CD4-positive, alpha-beta T cell treated with Interleukin-10 for 1 hour (primary cell): ENCODE data around the gene CNNM2.
A peak's percentile ranks its signal among the peaks of the same experiment; 100 is the strongest.

ENCODE experiments used
- DNase-seq: peaks from one replicate; pipeline ENCODE4 v3.0.0-alpha.2; 2020

The CNNM2 gene

DNA sequence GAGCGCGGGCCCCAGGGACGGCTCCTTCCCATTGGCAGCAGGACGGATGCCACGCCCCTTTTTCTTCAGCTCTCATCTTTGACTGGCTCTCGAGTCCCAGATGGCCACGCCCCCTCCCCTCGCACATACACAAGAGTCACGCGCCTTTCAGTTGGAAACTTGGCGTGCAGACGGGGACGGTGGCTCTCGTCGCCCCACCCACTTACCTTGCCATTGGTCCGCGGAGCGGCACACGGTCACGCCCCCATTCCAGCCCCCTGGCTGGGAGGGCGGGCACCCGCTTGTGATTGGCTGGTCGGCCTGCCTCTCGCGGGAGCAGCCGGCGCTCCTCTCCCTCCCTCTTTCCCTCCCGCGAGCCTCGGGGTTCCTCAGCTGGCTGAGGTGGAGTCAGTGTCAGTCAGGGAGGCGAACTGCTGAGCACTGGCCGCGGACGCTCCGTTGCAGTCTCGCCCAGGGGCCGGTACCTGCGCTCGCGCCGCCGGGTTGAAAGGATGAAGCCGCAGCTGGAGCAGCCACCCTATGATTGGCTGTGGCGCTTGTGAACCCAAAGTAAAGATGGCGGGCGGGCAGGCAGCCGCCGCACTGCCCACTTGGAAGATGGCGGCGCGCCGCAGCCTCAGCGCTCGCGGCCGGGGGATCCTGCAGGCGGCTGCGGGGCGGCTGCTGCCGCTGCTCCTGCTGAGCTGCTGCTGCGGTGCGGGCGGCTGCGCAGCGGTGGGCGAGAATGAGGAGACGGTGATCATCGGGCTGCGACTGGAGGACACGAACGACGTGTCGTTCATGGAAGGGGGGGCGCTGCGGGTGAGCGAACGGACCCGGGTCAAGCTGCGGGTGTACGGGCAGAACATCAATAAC, at the start of gene CNNM2:
TSS of gene CNNM2 (plus strand) at position 333 of the 855 bp plus-strand sequence. CDS start at position 520, 187 bp downstream.
- peak; percentile 100 for DNase-seq

DNA sequence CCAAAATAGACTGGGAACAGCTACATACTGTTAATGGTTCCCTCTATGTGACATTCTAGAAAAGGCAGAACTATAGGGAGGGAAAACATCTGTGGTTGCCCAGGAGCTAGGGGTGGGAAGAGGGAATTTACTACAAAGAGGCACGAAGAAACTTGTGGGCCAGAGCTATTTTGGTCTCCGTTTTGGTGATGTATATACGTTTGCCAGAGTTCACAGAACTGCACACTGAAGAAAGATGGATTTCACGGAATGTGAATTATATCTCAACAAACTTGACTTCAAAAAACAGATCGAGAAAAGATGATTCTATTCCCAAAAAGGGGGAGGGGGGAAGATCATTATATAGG, 49.2 kb upstream of the CNNM2 start:
- DNase-seq, result no peak

DNA sequence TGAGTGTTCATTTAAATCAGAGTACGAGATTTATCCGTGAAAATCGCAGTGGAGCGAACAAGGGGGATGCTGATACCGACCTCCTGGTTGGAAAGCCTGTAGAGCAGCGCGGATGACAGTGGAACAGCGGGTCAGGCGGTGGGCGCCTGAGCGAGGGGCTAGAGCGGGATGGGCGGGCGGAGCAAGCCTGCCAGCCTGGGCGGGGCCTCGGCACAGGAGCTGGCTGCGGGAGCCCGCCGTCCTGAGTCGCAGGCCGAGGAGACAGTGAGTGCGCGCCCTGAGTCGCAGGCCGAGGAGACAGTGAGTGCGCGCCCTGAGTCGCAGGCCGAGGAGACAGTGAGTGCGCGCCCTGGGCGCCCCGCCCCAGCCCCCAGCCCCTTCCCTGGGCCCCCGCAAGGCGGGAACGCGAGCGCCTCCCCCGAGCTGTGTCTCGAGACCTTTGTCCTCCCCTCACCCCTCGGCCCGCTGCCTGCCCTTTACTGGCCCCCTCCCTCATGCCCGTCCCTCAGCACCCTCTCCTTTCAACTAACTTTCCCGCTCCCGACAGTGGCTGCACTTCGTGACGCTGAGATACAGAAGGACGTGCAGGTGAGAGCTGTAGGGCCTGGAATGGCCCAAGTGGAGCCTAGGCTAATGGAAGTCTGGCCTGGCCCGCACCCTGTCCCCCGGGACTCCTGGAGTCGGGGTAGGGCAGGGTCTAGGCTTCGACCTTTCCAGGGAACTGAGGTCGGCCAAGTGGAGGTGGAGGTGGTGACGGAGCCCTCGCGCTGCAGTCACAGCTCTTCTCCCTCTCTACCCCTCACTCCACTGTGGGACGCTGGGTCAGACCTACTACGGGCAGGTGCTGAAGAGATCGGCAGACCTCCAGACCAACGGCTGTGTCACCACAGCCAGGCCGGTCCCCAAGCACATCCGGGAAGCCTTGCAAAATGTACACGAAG, 48.6 kb upstream of the CNNM2 start, which contains the start of gene AS3MT:
TSS of gene AS3MT (plus strand) at position 213 of the 941 bp plus-strand sequence. CDS start at position 336, 123 bp downstream.
- DNase-seq, result no peak

DNA sequence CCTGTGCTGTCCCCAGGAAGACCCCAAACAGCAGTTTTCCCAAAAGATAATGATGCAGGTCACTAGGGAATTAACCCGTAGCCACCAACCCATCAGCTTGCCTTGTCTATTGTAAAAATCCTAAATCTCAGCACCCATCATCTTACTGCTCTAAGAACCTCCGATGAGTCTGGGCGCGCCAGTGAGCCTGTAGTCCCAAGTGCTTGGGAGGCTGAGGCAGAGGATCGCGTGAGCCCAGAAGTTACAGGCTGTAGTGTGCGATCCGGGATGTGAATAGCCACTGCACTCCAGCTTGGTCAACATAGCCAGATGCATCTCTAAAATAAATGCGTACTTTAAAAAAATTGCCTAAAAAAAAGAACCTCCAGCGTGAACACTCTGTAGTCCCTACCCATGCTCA, 47.9 kb upstream of the CNNM2 start:
- no peak for DNase-seq

DNA sequence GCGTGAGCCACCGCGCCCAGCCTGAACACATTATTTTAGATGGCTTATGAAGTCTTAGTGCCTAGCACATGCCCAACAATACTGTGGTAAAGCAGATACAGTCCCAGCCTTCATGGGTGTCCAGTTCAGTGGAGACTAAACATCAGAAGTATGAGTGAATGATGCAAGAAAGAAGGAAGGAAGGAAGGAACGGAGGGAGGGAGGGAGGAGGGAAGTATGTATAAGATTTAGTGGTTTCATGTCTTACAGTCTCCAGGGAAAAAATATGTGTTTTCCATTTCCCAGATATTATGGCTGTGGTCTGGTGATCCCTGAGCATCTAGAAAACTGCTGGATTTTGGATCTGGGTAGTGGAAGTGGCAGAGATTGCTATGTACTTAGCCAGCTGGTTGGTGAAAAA, 45.9 kb upstream of the CNNM2 start:
- no peak for DNase-seq

DNA sequence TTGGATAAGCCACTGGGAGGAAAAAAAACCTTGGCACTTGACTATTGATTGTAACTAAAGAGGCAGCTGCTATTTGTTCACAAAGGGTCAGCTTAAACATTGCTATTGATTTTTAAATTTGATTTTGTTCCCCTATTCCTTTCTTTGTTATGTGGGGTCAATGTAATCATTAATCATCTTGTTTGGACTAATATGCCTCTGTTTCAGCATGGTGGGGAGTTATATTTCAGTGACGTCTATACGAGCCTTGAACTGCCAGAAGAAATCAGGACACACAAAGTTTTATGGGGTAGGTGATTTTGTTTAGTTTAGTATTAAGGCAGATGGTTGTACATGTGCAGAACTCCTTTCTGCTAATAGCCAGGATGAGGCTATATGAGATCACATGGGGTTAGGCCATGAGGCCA, 41.3 kb upstream of the CNNM2 start:
- DNase-seq, result no peak

DNA sequence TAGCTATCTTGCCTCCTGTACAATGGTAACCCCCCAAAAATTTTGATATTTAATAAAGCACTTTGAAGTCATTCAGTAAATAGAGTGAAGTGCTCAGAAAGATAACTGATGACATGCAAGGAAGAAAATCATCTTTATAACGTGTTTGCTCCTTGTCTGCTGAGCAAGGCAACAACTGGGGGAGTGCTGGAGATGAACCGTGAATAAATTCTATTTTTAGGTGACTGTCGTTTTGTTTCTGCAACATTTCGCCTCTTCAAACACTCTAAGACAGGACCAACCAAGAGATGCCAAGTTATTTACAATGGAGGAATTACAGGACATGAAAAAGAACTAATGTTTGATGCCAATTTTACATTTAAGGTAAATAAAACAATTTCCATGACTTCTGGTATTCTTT, 39.5 kb upstream of the CNNM2 start:
- no peak for DNase-seq

DNA sequence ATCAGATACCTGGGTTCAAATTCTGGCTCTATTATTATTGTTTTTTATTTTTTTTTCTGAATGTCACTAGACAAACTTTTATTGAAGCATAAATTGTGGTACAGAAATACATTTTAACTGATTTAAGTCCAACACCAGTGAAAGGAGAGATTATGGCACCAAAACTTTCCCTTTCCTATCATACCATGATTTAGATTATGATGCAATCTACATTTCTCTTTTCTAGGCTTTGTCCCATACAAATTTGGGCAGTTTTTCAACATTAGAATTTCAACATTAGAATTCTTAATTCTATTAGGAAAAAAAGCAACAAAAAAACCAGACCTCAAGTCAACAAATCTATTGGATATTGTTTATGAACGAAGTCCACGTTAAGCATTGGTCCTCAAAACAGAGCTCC, 37.8 kb upstream of the CNNM2 start:
- no peak for DNase-seq

DNA sequence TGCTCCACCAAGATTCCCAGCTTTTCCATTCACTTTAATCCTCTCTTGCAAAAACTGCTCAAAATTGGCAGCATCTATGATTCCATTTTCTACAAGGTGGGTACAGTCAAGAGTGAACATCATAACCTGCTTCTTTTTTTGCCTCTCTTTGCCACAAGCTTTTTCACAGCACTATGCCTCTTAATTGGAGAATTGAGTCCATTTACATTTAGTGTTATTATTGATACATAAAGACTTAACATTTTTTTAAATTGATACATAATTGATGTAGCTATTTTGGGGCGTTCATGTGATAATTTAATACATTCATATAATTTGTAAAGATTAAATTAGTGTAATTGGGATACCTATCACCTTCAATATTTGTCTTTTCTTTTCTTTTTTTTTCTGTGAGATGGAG, 30.0 kb upstream of the CNNM2 start:
- DNase-seq, result no peak

DNA sequence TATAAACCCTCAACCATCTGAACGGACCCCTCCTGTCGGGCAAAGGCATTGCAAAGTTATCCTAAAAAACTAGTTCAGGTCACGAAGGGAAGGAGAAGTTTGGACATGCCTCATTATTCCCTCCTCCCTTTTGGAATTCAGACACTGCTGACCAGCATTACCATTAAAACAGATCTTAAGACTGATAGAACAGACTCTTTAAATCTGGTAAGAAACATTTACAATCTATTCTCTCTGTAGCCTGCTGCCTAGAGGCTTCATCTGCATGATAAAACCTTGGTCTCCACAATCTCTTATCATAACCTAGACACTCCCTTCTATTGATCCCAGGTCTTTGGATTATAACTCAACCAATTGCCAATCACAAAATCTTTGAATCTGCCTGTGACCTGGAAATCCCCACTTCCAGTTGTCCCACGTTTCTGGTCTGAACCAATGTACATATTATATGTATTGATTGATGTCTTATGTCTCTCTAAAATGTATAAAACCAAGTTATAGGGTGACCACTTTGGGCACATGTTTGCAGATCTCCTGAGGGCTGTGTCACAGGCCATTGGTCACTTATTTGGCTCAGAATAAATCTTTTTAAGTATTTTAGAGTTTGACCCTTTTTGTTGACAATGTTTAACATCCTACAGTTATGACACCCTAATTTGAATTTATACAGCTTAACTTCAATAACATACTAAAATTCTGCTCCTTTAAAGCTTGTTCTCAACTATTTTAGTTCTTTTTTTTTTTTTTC, 23.5 kb upstream of the CNNM2 start:
- no peak for DNase-seq

DNA sequence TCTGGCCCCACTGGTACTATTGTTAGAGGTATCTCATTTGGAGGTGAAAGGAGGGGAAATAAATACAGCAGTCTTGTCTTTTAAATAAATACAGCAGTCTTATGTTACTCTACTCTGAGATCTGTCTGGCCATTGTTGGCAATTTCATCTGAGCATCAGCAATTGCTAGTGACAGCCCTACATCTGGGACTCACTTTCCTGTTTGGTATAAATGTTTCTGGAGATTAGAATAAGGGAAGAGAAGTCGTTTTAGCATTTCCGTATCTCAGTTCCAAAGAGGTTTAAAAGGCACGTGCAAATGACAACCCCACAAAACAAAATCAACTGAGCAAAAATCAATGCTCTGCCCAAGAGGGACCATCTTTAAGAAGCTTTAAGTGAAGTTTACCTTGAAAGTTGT, 18.1 kb upstream of the CNNM2 start:
- no peak for DNase-seq

DNA sequence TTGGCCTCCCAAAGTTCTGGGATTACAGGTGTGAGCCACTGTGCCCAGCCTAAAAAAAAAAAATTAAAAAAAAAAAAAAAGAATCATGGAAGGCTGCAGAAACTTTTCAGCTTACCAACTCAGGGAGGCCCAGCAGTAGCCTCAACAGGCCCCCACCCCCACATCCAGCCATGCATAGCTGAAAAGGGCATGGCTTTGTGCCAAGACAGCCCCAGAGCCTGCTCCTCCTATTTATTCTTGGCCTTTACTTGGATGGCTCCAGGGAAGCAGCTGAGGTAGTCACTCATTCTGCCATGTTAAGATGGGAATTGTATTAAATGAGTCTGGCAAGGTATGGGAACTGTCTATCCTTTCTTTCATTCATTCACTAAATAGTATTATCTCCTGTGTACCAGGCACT, 13.7 kb upstream of the CNNM2 start:
- no peak for DNase-seq

DNA sequence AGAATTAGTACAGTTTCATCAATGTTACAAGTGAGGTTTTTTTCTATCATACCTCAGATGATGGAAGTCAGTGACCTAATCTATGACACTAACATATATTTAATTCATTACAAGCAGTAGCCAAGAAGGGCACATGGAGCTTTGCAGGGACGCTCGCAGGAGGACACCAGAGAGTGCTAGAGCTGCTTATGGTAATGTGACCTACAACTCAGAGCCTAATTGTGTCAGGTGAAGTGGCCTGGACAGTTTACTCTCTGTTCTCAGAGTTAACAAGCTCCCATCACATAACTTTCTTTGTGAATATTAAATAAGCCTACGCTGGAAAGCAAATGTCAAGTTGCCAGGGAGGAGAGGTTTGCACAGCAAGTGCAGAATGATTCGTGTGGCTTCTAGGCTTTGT, 11.6 kb upstream of the CNNM2 start:
- DNase-seq, result no peak

DNA sequence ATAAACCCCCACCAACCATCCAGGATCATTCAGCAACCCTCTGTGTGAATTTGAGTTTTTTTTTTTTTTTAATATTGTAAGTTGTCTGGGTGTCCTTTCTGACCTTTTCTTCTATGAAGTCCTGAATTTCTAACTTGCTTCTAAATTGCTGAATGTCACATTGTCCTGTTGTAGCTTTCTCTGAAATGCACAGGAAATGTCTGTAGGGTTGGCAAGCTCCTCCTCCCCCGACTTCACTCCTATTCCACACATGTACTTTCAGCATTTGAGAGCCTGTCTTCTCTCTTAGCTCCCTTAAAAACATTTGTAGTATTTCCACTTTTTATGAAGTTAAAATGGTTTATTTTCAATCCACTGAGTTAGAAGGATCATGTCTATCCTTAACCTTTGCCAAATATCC, 3.3 kb upstream of the CNNM2 start:
- no peak for DNase-seq

DNA sequence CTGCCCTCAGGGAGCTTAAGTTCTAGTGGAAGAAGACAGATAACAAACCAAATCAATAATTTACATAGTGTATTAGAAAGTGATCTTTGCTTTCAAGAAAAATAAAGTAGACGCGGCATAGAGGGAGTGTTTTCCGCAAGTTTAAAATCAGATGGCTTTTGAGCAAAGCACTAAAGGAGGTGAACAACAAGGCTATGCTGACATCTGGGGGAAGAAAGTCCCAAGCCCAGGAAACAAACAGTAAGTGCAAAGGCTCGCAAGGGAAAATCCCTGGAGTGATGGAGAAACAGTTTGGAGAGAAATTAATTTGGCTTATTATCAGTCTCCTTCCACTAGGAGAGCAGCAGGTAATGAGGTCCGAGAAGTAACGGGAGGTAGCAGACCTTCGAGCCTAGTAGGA, 1.9 kb upstream of the CNNM2 start:
- DNase-seq, result no peak

DNA sequence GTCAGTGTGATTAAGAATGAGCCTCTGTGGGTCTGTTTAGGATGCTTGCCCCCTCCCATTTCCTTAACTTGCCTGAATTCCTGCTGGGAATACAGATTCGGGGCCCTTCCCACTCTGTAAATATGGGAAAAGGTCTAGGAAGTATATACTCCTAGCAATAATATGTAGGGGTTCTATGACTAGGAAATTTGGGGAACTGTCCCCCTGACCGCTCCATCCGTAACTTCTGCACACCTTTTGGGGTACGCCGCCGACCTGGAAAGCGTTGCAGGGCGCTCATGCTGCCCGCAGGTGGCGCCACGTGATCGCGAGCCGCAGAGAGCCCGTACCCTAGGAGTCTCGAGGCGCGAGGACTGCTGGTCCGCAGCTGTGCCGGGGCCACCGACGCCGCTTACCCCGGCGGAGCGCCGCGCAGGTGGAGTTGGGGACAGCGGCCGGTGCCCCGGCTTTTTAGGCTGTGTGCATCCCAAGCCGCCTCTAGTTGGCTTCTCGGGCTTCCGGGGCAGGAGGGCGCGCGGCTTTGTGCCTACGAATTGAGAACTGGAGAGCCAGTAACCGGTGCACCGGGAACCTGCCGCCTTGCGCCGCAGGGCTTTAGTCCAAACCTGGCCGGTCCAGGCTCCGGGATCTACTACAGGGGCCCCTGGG, 656 bp upstream of the CNNM2 start:
- DNase-seq, result peak; percentile 84

DNA sequence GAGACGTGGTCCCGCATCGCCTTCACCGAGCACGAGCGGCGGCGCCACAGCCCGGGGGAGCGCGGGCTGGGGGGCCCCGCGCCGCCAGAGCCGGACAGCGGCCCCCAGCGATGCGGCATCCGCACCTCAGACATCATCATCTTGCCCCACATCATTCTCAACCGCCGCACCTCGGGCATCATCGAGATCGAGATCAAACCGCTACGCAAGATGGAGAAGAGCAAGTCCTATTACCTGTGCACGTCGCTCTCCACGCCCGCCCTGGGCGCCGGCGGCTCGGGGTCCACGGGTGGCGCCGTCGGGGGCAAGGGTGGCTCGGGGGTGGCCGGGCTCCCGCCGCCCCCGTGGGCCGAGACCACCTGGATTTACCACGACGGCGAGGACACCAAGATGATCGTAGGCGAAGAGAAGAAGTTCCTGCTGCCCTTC, 737 bp downstream of the CNNM2 start:
- peak; percentile 23 for DNase-seq

DNA sequence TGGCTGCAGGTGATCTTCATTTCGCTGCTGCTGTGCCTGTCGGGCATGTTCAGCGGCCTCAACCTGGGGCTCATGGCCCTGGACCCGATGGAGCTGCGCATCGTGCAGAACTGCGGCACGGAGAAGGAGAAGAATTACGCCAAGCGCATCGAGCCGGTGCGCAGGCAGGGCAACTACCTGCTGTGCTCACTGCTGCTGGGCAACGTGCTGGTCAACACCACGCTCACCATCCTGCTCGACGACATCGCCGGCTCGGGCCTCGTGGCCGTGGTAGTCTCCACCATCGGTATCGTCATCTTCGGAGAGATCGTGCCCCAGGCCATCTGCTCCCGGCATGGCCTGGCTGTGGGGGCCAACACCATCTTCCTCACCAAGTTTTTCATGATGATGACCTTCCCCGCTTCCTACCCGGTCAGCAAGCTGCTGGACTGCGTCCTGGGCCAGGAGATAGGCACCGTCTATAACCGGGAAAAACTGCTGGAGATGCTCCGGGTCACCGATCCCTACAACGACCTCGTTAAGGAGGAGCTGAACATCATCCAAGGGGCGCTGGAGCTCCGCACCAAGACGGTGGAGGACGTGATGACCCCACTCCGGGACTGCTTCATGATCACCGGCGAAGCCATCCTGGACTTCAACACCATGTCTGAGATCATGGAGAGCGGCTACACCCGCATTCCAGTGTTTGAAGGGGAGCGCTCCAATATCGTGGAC, 1.3 kb downstream of the CNNM2 start:
- DNase-seq, result no peak

DNA sequence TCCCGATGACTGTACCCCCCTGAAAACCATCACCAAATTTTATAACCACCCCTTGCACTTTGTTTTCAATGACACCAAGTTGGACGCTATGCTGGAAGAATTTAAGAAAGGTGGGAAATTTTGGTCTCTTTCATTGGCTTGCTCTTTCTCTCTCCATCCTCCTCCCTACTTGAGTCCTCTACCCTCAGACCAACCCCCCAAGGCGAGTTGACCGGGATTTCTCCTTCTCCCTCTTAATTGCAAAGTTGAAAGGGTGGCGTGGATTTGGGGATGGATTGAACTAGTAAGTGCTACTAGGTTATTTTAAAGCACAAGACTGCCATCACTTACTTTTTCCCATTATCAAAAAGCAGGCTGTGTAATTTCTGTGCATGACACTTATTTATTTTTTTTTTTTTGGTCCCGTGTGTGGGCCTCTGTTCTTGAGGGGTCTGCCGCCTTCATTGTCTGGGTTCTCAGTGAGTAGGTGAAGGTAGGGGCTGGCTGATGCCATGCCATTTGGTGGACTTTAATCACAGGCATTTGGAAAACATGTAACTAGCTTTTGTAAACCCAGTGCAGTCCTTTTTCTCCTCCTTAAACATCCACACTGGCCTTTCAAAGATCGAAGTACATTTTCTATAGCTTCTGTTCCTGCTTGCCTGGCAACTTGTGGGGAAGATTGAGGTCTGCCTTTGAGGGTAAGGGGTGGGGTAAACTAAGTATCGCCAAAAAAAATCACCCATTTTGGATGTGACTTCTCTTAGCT, 2.1 kb downstream of the CNNM2 start:
- no peak for DNase-seq

DNA sequence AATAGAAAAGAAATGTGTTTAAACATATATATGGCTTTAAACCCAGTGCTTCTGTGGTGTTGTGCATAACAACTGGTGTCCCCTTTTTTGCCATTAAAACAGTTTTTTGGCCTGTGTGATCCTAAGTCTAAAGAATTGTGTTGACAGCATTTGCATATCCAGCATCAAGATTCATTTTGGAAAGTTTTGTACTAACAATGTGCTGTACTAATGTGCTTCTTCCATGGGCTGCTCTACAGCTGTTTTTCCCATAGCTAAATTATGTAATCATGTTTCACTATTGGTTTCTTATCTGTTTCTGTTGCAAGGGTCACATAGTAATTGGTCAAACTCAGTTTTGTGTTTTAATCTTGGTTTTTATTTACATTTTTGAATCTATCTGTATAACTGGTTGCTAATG, 5.5 kb downstream of the CNNM2 start:
- DNase-seq, result no peak

DNA sequence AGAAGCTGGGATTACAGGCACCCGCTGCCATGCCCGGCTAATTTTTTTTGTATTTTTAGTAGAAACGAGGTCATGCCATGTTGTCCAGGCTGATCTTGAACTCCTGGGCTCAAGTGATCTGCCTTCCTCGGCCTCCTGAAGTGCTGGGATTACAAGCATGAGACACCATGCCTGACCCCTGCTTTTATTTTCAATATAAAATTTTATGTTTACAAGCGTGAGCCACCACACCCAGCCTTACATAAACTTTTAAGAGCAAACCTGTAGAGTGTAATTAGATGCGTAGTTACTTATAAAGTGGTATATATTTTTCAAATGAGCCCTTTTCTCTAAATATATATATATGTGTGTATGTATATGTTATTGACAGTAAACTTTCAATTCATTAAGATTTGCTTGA, 8.7 kb downstream of the CNNM2 start:
- DNase-seq, result no peak
